Posterior vena cava (tissue), 2 donors: ENCODE results near the gene TRIP10. TPM values are rescaled to one million over a fixed set of nuclear protein-coding genes. Genes with fewer than 3 reads are reported as not detected.
"Not testable (repeated sequence)": the region's sequence is repeated elsewhere in the genome, so short reads cannot be mapped to it uniquely, and the experiment has no call there.

ENCODE experiments used
- DNase-seq: peaks from one replicate; pipeline ENCODE4 v3.0.0-alpha.2; 2020; ENCODE audit warnings: low spot score
- intact Hi-C, 2 donors: fragments of 100-400 bp; cut with DNase I; formaldehyde crosslinking; loops; one replicate each; pipeline versions ENCODE4 v1.14.1 to v1.14.2; 2022 to 2023
- microRNA-seq, 2 donors: library from miRNA; unstranded; fragments of <30 nt; microRNA quantifications; one replicate each; pipeline ENCODE4 v1.2.0, GENCODE V29; 2020 to 2021; ENCODE audit warnings: borderline microRNAs expressed in 2 of 2
- total RNA-seq, 2 donors: library from RNA; stranded (reverse); fragmentation: NEBNext Ultra II Directional; extraction: Animal tissue kit (Norgen Biotek cat#: 25700); gene quantifications; one replicate each; pipeline ENCODE4 v1.2.1, GENCODE V29; 2021
- donor health status: DM: yes; HTN: yes; CAD: no.
- donor health status: DM: yes; HTN: yes; CAD: no.

The TRIP10 gene
- total RNA-seq, 2 donors from 2014 or later = 83.2 to 92.6 TPM

GRCh38 chr19:6777434-6777833 lies 38.0 kb downstream of the TRIP10 start:
- DNase-seq = no peak
- intact Hi-C loops = no loop called here

- DNase-seq = no peak
- intact Hi-C loops = no loop called here
These were observed 38.9 kb downstream of the TRIP10 start for GRCh38 chr19:6778386-6778785.

- no peak for DNase-seq
- intact Hi-C loops = no loop called here
These were observed 39.7 kb downstream of the TRIP10 start for GRCh38 chr19:6779206-6779605.

- intact Hi-C loops = loop anchor here in 1 of 2 donors (10.0 kb wide), 1 partner anchor 687 kb away; no protein-coding TSS in a partner anchor
- DNase-seq = no peak
These were observed 47.9 kb downstream of the TRIP10 start for GRCh38 chr19:6787393-6787792.

- intact Hi-C loops = loop anchor here in 1 of 2 donors (10.0 kb wide), 1 partner anchor 686 kb away; no protein-coding TSS in a partner anchor
- no peak for DNase-seq
These were observed 49.4 kb downstream of the TRIP10 start for GRCh38 chr19:6788896-6789295.

GRCh38 chr19:6790194-6791128 lies 51.0 kb downstream of the TRIP10 start:
- no peak for DNase-seq

GRCh38 chr19:6791237-6791636 lies 51.8 kb downstream of the TRIP10 start:
- intact Hi-C loops = no loop called here
- no peak for DNase-seq

More at GRCh38 chr19:6790194-6791128, 51.0 kb downstream of the TRIP10 start:
- intact Hi-C loops = no loop called here

- intact Hi-C loops = no loop called here
- no peak for DNase-seq
These were observed 53.9 kb downstream of the TRIP10 start for GRCh38 chr19:6793411-6793810.

GRCh38 chr19:6793973-6794372 lies 54.5 kb downstream of the TRIP10 start:
- intact Hi-C loops = no loop called here
- DNase-seq = no peak

GRCh38 chr19:6794686-6795431 lies 55.4 kb downstream of the TRIP10 start:
- intact Hi-C loops = no loop called here
- no peak for DNase-seq

GRCh38 chr19:6796278-6796677 lies 56.8 kb downstream of the TRIP10 start:
- intact Hi-C loops = no loop called here
- DNase-seq = no peak

GRCh38 chr19:6797646-6798045 lies 58.2 kb downstream of the TRIP10 start:
- DNase-seq = no peak
- intact Hi-C loops = no loop called here

GRCh38 chr19:6800160-6800790 lies 60.8 kb downstream of the TRIP10 start:
- intact Hi-C loops, DNase-seq: not testable (repeated sequence)

GRCh38 chr19:6800991-6801484 lies 61.6 kb downstream of the TRIP10 start:
- DNase-seq = no peak
- intact Hi-C loops = no loop called here

Small RNA genes within 50 kb of the gene (microRNA-seq; reads per million reads assigned to microRNA genes)
- 0 to 0.52 reads per million in 2 donors for gene MIR6791

Other genes with a start within 250 kb of the TRIP10 start
- under 1 TPM; 0.42 to 0.48 TPM for gene TUBB4A, start 237.4 kb upstream of the TRIP10 start, total RNA-seq
- under 1 TPM; 0.42 to 0.67 TPM for gene TNFSF9, start 208.7 kb upstream of the TRIP10 start, total RNA-seq
- gene CD70, start 148.5 kb upstream of the TRIP10 start, total RNA-seq = under 1 TPM in 1 of 2 donors, not detected in 1; 0.46 TPM
- 1 to 10 TPM; 1.4 to 1.6 TPM for gene TNFSF14, start 69.5 kb upstream of the TRIP10 start, total RNA-seq
- gene C3, start 19.0 kb upstream of the TRIP10 start, total RNA-seq = 1,000 to 10,000 TPM in 1 of 2 donors, 100 to 1,000 TPM in 1; 929 to 2,763 TPM
- 10 to 100 TPM; 39.3 to 43.4 TPM for gene GPR108, start 2.1 kb upstream of the TRIP10 start, total RNA-seq
- gene SH2D3A, start 27.8 kb downstream of the TRIP10 start, total RNA-seq = under 1 TPM; 0.37 to 0.52 TPM
- 1 to 10 TPM; 6.4 to 7.8 TPM for gene VAV1, start 33.0 kb downstream of the TRIP10 start, total RNA-seq
- under 1 TPM; 0.48 to 0.93 TPM for gene ADGRE1, start 147.9 kb downstream of the TRIP10 start, total RNA-seq